ENCODE results near the gene USP22. TPM values are rescaled to one million over a fixed set of nuclear protein-coding genes. Genes with fewer than 3 reads are reported as not detected.

USP22 gene
- total RNA-seq = 100 to 1,000 TPM; 131 to 200 (median 162) TPM
- polyA plus RNA-seq = 10 to 100 TPM; 21.7 to 44.2 (median 26.2) TPM
- long read RNA-seq, donor 1, full-length matches to known transcripts = 18 of 18 reads
- long read RNA-seq, donor 1, partial matches to known transcripts = 0 of 18 reads
- long read RNA-seq, donor 1, other reads (novel, unspliced or antisense) = 0 of 18 reads
- long read RNA-seq, donor 2, full-length matches to known transcripts = 13 of 65 reads
- long read RNA-seq, donor 2, partial matches to known transcripts = 52 of 65 reads
- long read RNA-seq, donor 2, other reads (novel, unspliced or antisense) = 0 of 65 reads

- H3K36me3 ChIP-seq = peaks cover 0 to 17% (median 0%) of the 10 kb centered on the region in 6 donors
- intact Hi-C loops (cut with DNase I; ENCODE audit: low total_unique reads) = no loop called here
- H3K4me3 ChIP-seq = peak within 1 kb of the TSS; percentile 68 to 99 (median 86)
- WGBS, 5 donors = 0 to 1% (median 1%) methylated on average over 31 to 74 of the region's 91 CpGs
- H3K27me3 ChIP-seq (replicated peaks in 1 of 7) = no peaks in the 10 kb centered on the region
- H3K4me1 ChIP-seq = peaks cover 17 to 58% (median 51%) of the 10 kb centered on the region in 6 donors
- H3K9me3 ChIP-seq = no peaks in the 10 kb centered on the region
- peak; percentile 98 for DNase-seq
- peak in 2 of 3 donors; percentile 58 to 72 for TF ChIP-seq POLR2A (IDR thresholded peaks at IDR 0.05)
- peak; percentile 91 to 94 (median 93) for TF ChIP-seq POLR2AphosphoS5 (IDR thresholded peaks at IDR 0.05)
- TF ChIP-seq, protein P1, sequence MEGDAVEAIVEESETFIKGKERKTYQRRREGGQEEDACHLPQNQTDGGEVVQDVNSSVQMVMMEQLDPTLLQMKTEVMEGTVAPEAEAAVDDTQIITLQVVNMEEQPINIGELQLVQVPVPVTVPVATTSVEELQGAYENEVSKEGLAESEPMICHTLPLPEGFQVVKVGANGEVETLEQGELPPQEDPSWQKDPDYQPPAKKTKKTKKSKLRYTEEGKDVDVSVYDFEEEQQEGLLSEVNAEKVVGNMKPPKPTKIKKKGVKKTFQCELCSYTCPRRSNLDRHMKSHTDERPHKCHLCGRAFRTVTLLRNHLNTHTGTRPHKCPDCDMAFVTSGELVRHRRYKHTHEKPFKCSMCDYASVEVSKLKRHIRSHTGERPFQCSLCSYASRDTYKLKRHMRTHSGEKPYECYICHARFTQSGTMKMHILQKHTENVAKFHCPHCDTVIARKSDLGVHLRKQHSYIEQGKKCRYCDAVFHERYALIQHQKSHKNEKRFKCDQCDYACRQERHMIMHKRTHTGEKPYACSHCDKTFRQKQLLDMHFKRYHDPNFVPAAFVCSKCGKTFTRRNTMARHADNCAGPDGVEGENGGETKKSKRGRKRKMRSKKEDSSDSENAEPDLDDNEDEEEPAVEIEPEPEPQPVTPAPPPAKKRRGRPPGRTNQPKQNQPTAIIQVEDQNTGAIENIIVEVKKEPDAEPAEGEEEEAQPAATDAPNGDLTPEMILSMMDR (IDR thresholded peaks at IDR 0.05 in 8 of 11, conservative IDR thresholded peaks at IDR 0.05 in 3 of 11) = no peak
- H3K27ac ChIP-seq = peak within 1 kb of the TSS; percentile 98 to 100 (median 100)
These were observed at the start of gene USP22 for GRCh38 chr17:21042458-21043295. USP22 (minus strand) TSS chr17:21043011; CDS start chr17:21042835, 176 bp downstream.

- WGBS, 5 donors = 46 to 73% (median 58%) methylated on average over 4 of the region's 4 CpGs
- H3K27me3 ChIP-seq (replicated peaks in 1 of 7) = no peaks in the 10 kb centered on the region
- no peaks in the 10 kb centered on the region for H3K36me3 ChIP-seq
- H3K27ac ChIP-seq = no peak overlapping the region
- no peak overlapping the region for H3K4me3 ChIP-seq
- TF ChIP-seq, protein P1 (IDR thresholded peaks at IDR 0.05 in 8 of 11, conservative IDR thresholded peaks at IDR 0.05 in 3 of 11) = no peak
- H3K4me1 ChIP-seq = peaks cover 0 to 7% (median 0%) of the 10 kb centered on the region in 6 donors
- no peaks in the 10 kb centered on the region for H3K9me3 ChIP-seq
- no peak for DNase-seq
- intact Hi-C loops (cut with DNase I; ENCODE audit: low total_unique reads) = no loop called here
These were observed 48.2 kb upstream of the USP22 start for GRCh38 chr17:21090902-21091618.

- no peaks in the 10 kb centered on the region for H3K27me3 ChIP-seq (replicated peaks in 1 of 7)
- no peaks in the 10 kb centered on the region for H3K9me3 ChIP-seq
- H3K27ac ChIP-seq = no peak overlapping the region
- no peak for DNase-seq
- no peak overlapping the region for H3K4me3 ChIP-seq
- WGBS, 5 donors = 74 to 86% (median 79%) methylated on average over 7 of the region's 7 CpGs
- intact Hi-C loops (cut with DNase I; ENCODE audit: low total_unique reads) = no loop called here
- peaks cover 0 to 7% (median 0%) of the 10 kb centered on the region in 6 donors for H3K4me1 ChIP-seq
- TF ChIP-seq, protein P1 (IDR thresholded peaks at IDR 0.05 in 8 of 11, conservative IDR thresholded peaks at IDR 0.05 in 3 of 11) = no peak
- TF ChIP-seq POLR2A (IDR thresholded peaks at IDR 0.05) = no peak
- TF ChIP-seq POLR2AphosphoS5 (IDR thresholded peaks at IDR 0.05) = no peak
- no peaks in the 10 kb centered on the region for H3K36me3 ChIP-seq
These were observed 47.4 kb upstream of the USP22 start for GRCh38 chr17:21089933-21090901.

All from spleen (tissue), 13 donors.